A673 (cell line): ENCODE data around the gene SOX15. TPM values are rescaled to one million over a fixed set of nuclear protein-coding genes. Genes with fewer than 3 reads are reported as not detected.
A peak's percentile ranks its signal among the peaks of the same experiment; 100 is the strongest.

Source experiments
- BruUV-seq: library from RNA; stranded (reverse); fragments of 400-500 nt; replicated peaks from 2 replicates; lab custom pipeline; 2021; lab: Mats Ljungman, UMichigan
- CTCF ChIA-PET: fragments of 300-600 bp; sonication (Branson Sonifier 250); formaldehyde crosslinking; loops from one replicate; lab custom pipeline; 2022; ENCODE audit warnings: antibody characterized with exemption; lab: Charles Lee
- POLR2A ChIA-PET: fragments of 300-600 bp; sonication (Branson Sonifier 250); formaldehyde crosslinking; loops from one replicate; lab custom pipeline; 2022; ENCODE audit warnings: antibody characterized with exemption; ENCODE audit not compliant: low non-redundant PET; lab: Charles Lee
- DNase-seq: peaks from one replicate; pipeline ENCODE4 v3.0.0-alpha.2; 2015; ENCODE audit warnings: low spot score
- H3K27ac ChIP-seq: fragments of 200-600 bp; sonication (generic); 2 replicates; pipeline ENCODE4 v1.5.1; 2016; ENCODE audit warnings: mixed run types, low read depth, mild to moderate bottlenecking, mixed read lengths, antibody characterized with exemption, low read length; ENCODE audit not compliant: poor library complexity, severe bottlenecking
- H3K27me3 ChIP-seq: fragments of 200-600 bp; sonication (generic); replicated peaks from 2 replicates; pipeline ENCODE4 v1.6.1; 2017; ENCODE audit warnings: mixed run types, low read depth, mild to moderate bottlenecking, mixed read lengths, antibody characterized with exemption, low read length; ENCODE audit not compliant: insufficient read depth, poor library complexity
- H3K36me3 ChIP-seq: fragments of 200-600 bp; sonication (generic); 2 replicates; pipeline ENCODE4 v1.6.1; 2016; ENCODE audit warnings: mixed run types, mild to moderate bottlenecking, mixed read lengths, antibody characterized with exemption, low read length; ENCODE audit not compliant: insufficient read depth, poor library complexity, severe bottlenecking
- H3K4me1 ChIP-seq: fragments of 200-600 bp; sonication (generic); 2 replicates; pipeline ENCODE4 v1.6.1; 2017; ENCODE audit warnings: mixed run types, mild to moderate bottlenecking, mixed read lengths, antibody characterized with exemption, low read length; ENCODE audit not compliant: insufficient read depth, poor library complexity, severe bottlenecking
- H3K4me3 ChIP-seq: fragments of 200-600 bp; sonication (generic); 2 replicates; pipeline ENCODE4 v1.5.1; 2016; ENCODE audit warnings: low read depth, mixed run types, mild to moderate bottlenecking, mixed read lengths, low read length; ENCODE audit not compliant: poor library complexity, severe bottlenecking
- H3K9me3 ChIP-seq: fragments of 200-600 bp; sonication (generic); 2 replicates; pipeline ENCODE4 v1.6.1; 2016; ENCODE audit warnings: mixed run types, low read depth, mild to moderate bottlenecking, mixed read lengths, antibody characterized with exemption, low read length; ENCODE audit not compliant: poor library complexity, severe bottlenecking
- EZH2 ChIP-seq: fragments of 200-600 bp; sonication (generic); IDR thresholded peaks from 2 replicates; pipeline ENCODE4 v1.6.1; 2017; ENCODE audit warnings: borderline replicate concordance, low read depth, mild to moderate bottlenecking, mixed read lengths, antibody characterized with exemption, low read length; ENCODE audit not compliant: poor library complexity, severe bottlenecking
- intact Hi-C: fragments of 100-400 bp; cut with micrococcal nuclease; formaldehyde crosslinking; loops from one replicate; pipeline ENCODE4 v1.10.0; 2022; ENCODE audit not compliant: unreplicated experiment
- total RNA-seq: library from RNA; stranded (reverse); gene quantifications from 2 replicates; pipeline ENCODE4 v1.2.3, GENCODE V29; 2021
- TF ChIP-seq, protein P1 (sequence below): fragments of 300-800, 200-600 bp; sonication (generic); conservative IDR thresholded peaks from 2 replicates; pipeline ENCODE4 v1.5.1; 2017; ENCODE audit warnings: low read depth, mild to moderate bottlenecking, antibody characterized with exemption, low read length, moderate library complexity, mixed read lengths

Gene SOX15
- total RNA-seq, 1 experiment from 2014 or later = 1.3 TPM

DNA sequence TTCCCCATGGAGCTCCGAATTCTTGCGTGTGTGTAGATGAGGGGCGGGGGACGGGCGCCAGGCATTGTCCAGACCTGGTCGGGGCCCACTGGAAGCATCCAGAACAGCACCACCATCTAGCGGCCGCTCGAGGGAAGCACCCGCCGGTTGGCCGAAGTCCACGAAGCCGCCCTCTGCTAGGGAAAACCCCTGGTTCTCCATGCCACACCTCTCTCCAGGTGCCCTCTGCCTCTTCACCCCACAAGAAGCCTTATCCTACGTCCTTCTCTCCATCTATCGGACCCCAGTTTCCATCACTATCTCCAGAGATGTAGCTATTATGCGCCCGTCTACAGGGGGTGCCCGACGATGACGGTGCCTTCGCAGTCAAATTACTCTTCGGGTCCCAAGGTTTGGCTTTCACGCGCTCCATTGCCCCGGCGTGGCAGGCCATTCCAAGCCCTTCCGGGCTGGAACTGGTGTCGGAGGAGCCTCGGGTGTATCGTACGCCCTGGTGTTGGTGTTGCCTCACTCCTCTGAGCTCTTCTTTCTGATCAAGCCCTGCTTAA, 28.8 kb downstream of the SOX15 start:
- CTCF ChIA-PET = interaction anchor here (0.5 to 1.8 kb wide), 29 partner anchors 8 to 591 kb away, joined by 3 to 32 read pairs (median 4); partner anchors contain the start of genes DNAH2, FGF11, NEURL4 and SLC2A4

DNA sequence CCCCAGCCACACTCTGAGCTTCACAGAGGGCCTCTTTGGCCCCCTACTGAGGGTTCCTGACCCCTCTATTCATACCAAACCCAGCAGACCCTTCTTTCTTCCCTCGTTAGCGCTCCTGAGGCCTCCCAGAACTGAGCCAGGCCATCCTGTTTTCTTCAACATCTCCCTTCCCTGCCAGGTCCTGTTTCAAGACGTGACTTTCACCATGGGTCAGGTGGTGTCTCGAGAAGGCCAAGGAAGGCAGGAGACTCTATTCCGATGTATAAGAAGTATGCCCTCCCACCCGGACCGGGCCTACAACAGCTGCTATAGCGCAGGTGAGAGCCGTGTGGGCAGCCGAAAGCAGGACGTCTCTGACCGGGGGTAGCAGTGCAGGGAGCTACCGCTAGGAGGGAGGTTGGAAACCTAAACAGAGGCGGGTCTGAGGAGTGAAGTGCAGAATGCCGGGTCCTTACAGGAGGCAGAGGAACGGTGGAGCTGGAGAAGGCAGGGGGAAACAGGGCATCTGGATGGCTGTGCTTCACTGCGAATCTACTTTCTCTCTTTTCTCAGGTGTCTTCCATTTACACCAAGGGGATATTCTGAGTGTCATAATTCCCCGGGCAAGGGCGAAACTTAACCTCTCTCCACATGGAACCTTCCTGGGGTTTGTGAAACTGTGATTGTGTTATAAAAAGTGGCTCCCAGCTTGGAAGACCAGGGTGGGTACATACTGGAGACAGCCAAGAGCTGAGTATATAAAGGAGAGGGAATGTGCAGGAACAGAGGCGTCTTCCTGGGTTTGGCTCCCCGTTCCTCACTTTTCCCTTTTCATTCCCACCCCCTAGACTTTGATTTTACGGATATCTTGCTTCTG, 29.5 kb downstream of the SOX15 start:
- Histone ChIP-seq H3K36me3 (peaks cover 22% of the 10 kb centered on the region), H3K9me3 (no peaks in the 10 kb centered on the region), H3K4me3 (peak overlapping the region; percentile 90), H3K4me1 (peaks cover 33% of the 10 kb centered on the region), H3K27me3 (no peaks in the 10 kb centered on the region), H3K27ac (peak overlapping the region; percentile 92)
- peak; percentile 83 for DNase-seq
- intact Hi-C loops = loop anchor here (1.0 to 2.0 kb wide), 3 partner anchors 46 to 204 kb away; no protein-coding TSS in a partner anchor
- ChIA-PET CTCF (interaction anchor here (0.5 to 1.8 kb wide), 30 partner anchors 9 to 590 kb away, joined by 3 to 32 read pairs (median 4); partner anchors contain the start of genes DNAH2, FGF11, NEURL4 and SLC2A4), POLR2A (interaction anchor here (0.5 to 0.7 kb wide), 3 partner anchors 47 to 231 kb away, joined by 3 to 5 read pairs (median 3); no protein-coding TSS in a partner anchor)
- TF ChIP-seq, protein P1, sequence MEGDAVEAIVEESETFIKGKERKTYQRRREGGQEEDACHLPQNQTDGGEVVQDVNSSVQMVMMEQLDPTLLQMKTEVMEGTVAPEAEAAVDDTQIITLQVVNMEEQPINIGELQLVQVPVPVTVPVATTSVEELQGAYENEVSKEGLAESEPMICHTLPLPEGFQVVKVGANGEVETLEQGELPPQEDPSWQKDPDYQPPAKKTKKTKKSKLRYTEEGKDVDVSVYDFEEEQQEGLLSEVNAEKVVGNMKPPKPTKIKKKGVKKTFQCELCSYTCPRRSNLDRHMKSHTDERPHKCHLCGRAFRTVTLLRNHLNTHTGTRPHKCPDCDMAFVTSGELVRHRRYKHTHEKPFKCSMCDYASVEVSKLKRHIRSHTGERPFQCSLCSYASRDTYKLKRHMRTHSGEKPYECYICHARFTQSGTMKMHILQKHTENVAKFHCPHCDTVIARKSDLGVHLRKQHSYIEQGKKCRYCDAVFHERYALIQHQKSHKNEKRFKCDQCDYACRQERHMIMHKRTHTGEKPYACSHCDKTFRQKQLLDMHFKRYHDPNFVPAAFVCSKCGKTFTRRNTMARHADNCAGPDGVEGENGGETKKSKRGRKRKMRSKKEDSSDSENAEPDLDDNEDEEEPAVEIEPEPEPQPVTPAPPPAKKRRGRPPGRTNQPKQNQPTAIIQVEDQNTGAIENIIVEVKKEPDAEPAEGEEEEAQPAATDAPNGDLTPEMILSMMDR = peak; percentile 64
- no peak for TF ChIP-seq EZH2
- no TSS peak for BruUV-seq

More for the DNA sequence above, 28.8 kb downstream of the SOX15 start:
- Histone ChIP-seq H3K27ac (peak overlapping the region; percentile 92), H3K4me3 (peak overlapping the region; percentile 90), H3K4me1 (peaks cover 33% of the 10 kb centered on the region), H3K9me3 (no peaks in the 10 kb centered on the region), H3K27me3 (no peaks in the 10 kb centered on the region), H3K36me3 (peaks cover 29% of the 10 kb centered on the region)
- TF ChIP-seq EZH2 = no peak
- TF ChIP-seq, protein P1 = peak; percentile 86
- intact Hi-C loops = loop anchor here (1.0 to 2.0 kb wide), 3 partner anchors 47 to 204 kb away; no protein-coding TSS in a partner anchor
- TSS peak; percentile 83 for BruUV-seq
- DNase-seq = peak; percentile 93
- POLR2A ChIA-PET = interaction anchor here (0.6 to 0.7 kb wide), 2 partner anchors 47 to 232 kb away, joined by 3 to 5 read pairs; no protein-coding TSS in a partner anchor
